Measurements from ENCODE around the gene SMYD1.

The SMYD1 gene

DNA sequence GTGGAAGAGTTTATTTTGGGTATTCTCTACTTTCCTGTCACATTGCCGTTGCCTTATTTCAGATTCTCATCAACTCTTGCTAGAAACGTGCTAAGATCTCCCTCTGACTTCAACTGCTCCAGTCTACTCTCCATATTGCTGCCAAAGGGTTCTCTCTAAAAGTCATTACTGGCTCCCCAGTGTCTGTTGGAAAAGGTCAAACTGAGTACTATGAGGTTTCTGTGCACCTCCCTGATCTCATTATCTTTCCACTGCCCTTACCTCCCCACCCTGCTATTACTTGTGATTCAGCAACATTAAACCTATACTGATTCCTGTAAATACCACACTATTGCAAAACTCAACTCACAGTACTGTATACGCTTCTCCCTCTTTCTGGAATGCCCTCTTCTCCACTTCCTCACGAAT lies 10.2 kb upstream of the SMYD1 start:
- no peak overlapping the region for H3K4me3 ChIP-seq (ENCODE audit: low read depth, low read length)
- H3K9ac ChIP-seq (ENCODE audit: low read depth, low read length) = no peak overlapping the region
- H3K27ac ChIP-seq (ENCODE audit: low read depth, low read length) = no peak overlapping the region
- peaks cover 21% of the 10 kb centered on the region for H3K4me1 ChIP-seq (ENCODE audit: control insufficient read depth, insufficient read depth, low read length)
- H3K27me3 ChIP-seq (ENCODE audit: control insufficient read depth, insufficient read depth, low read length) = no peaks in the 10 kb centered on the region
- H3K9me3 ChIP-seq (ENCODE audit: control insufficient read depth, insufficient read depth, low read length) = no peaks in the 10 kb centered on the region
- peaks cover 4% of the 10 kb centered on the region; the same call in 1 of the 2 replicates for H3K36me3 ChIP-seq (ENCODE audit: control insufficient read depth, insufficient read depth, low read length)

DNA sequence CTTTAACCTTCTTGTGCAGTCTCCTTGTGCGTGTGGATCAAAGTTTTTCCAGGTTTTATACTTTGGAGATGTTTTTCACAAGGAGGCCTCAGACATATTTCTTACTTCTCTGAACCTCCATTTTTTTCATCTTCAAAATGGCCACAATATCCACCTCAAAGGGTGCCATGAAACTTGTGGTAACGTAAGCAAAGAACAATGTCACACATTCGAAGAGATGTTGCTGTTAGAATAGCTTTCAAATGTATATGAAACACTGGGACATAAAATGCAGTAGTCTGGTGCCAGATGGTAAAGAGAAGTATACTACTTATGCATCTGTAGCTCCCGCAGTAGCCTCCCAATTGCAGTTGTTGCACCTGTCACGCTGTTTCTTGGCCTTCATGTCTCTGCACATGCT lies 9.4 kb upstream of the SMYD1 start:
- Histone ChIP-seq H3K27ac (ENCODE audit: low read depth, low read length) (no peak overlapping the region), H3K36me3 (ENCODE audit: control insufficient read depth, insufficient read depth, low read length) (no peaks in the 10 kb centered on the region), H3K27me3 (ENCODE audit: control insufficient read depth, insufficient read depth, low read length) (no peaks in the 10 kb centered on the region), H3K4me3 (ENCODE audit: low read depth, low read length) (no peak overlapping the region), H3K9me3 (ENCODE audit: control insufficient read depth, insufficient read depth, low read length) (no peaks in the 10 kb centered on the region), H3K4me1 (ENCODE audit: control insufficient read depth, insufficient read depth, low read length) (peaks cover 21% of the 10 kb centered on the region), H3K9ac (ENCODE audit: low read depth, low read length) (no peak overlapping the region)

GRCh38 chr2:88059979-88060906 lies 7.4 kb upstream of the SMYD1 start:
- Histone ChIP-seq H3K4me1 (ENCODE audit: control insufficient read depth, insufficient read depth, low read length) (peaks cover 15% of the 10 kb centered on the region), H3K4me3 (ENCODE audit: low read depth, low read length) (no peak overlapping the region), H3K36me3 (ENCODE audit: control insufficient read depth, insufficient read depth, low read length) (no peaks in the 10 kb centered on the region), H3K27ac (ENCODE audit: low read depth, low read length) (no peak overlapping the region), H3K27me3 (ENCODE audit: control insufficient read depth, insufficient read depth, low read length) (no peaks in the 10 kb centered on the region), H3K9me3 (ENCODE audit: control insufficient read depth, insufficient read depth, low read length) (no peaks in the 10 kb centered on the region), H3K9ac (ENCODE audit: low read depth, low read length) (no peak overlapping the region)

DNA sequence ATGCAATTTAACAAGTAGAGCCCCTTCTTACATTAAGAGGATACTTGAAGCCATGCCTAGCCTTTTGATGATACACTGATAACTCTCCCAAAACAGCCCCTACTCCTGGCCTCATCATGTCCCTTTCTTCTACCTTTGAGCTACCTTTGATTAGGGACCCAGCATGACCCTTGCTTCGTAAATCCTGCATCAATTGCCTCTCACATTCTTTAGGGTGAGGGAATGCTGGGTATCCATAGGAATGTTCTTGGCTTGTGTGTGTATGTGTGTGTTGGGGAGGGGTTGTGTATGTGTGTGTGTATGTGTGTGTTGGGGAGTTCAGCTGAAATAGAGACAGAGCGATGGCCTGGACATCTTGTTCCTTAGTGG lies 6.7 kb upstream of the SMYD1 start:
- H3K4me1 ChIP-seq (ENCODE audit: control insufficient read depth, insufficient read depth, low read length) = peaks cover 17% of the 10 kb centered on the region
- no peak overlapping the region for H3K4me3 ChIP-seq (ENCODE audit: low read depth, low read length)
- H3K9me3 ChIP-seq (ENCODE audit: control insufficient read depth, insufficient read depth, low read length) = no peaks in the 10 kb centered on the region
- H3K27me3 ChIP-seq (ENCODE audit: control insufficient read depth, insufficient read depth, low read length) = no peaks in the 10 kb centered on the region
- no peak overlapping the region for H3K27ac ChIP-seq (ENCODE audit: low read depth, low read length)
- H3K9ac ChIP-seq (ENCODE audit: low read depth, low read length) = no peak overlapping the region
- H3K36me3 ChIP-seq (ENCODE audit: control insufficient read depth, insufficient read depth, low read length) = no peaks in the 10 kb centered on the region

DNA sequence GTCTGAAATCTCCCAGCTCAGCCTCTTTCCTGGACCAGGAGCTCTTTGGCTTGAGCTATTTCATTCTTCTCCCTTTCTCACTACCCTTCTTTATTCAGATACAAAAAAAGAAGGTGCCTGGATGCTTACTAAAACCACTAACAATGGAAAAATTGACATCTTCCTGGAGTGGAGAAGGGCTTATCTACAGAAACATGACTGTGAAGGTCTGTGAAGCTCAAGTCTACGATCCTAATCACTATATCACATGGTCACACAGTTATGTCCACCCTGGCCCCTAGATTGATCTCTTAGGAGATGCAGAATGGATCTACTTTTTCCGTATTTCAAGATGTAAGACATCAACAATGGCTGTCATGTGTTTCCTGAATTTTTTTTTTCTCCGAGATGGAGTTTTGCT lies 6.3 kb upstream of the SMYD1 start:
- Histone ChIP-seq H3K27me3 (ENCODE audit: control insufficient read depth, insufficient read depth, low read length) (no peaks in the 10 kb centered on the region), H3K4me1 (ENCODE audit: control insufficient read depth, insufficient read depth, low read length) (peaks cover 15% of the 10 kb centered on the region), H3K9me3 (ENCODE audit: control insufficient read depth, insufficient read depth, low read length) (no peaks in the 10 kb centered on the region), H3K36me3 (ENCODE audit: control insufficient read depth, insufficient read depth, low read length) (no peaks in the 10 kb centered on the region), H3K9ac (ENCODE audit: low read depth, low read length) (no peak overlapping the region), H3K27ac (ENCODE audit: low read depth, low read length) (no peak overlapping the region), H3K4me3 (ENCODE audit: low read depth, low read length) (no peak overlapping the region)

DNA sequence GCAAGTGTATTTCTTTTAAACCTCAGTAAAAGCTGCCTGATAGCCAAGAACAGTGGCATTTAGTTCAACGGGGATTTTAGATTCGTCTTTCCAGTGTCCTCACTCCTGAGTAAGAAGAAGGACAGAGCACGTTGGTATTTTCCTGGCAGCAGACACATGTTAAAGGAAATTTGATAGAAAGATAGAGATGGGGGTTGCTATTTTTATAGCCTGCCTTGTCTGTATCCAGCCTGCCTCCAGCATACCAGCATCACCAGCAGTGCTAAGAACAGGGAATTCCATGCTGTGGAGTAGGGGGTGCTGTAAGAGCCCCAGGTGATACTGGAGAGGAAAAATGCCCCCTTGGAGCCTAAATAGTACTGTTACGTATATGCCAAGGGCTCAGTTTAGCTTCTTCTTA lies 1.1 kb upstream of the SMYD1 start:
- Histone ChIP-seq H3K4me1 (ENCODE audit: control insufficient read depth, insufficient read depth, low read length) (peaks cover 18% of the 10 kb centered on the region), H3K27me3 (ENCODE audit: control insufficient read depth, insufficient read depth, low read length) (no peaks in the 10 kb centered on the region), H3K36me3 (ENCODE audit: control insufficient read depth, insufficient read depth, low read length) (no peaks in the 10 kb centered on the region), H3K9me3 (ENCODE audit: control insufficient read depth, insufficient read depth, low read length) (no peaks in the 10 kb centered on the region), H3K27ac (ENCODE audit: low read depth, low read length) (no peak overlapping the region), H3K9ac (ENCODE audit: low read depth, low read length) (no peak overlapping the region), H3K4me3 (ENCODE audit: low read depth, low read length) (no peak overlapping the region)

GRCh38 chr2:88067189-88067588 lies 436 bp upstream of the SMYD1 start:
- Histone ChIP-seq H3K4me3 (ENCODE audit: low read depth, low read length) (no peak overlapping the region), H3K27me3 (ENCODE audit: control insufficient read depth, insufficient read depth, low read length) (no peaks in the 10 kb centered on the region), H3K27ac (ENCODE audit: low read depth, low read length) (no peak overlapping the region), H3K36me3 (ENCODE audit: control insufficient read depth, insufficient read depth, low read length) (no peaks in the 10 kb centered on the region), H3K9ac (ENCODE audit: low read depth, low read length) (no peak overlapping the region), H3K4me1 (ENCODE audit: control insufficient read depth, insufficient read depth, low read length) (peaks cover 18% of the 10 kb centered on the region), H3K9me3 (ENCODE audit: control insufficient read depth, insufficient read depth, low read length) (no peaks in the 10 kb centered on the region)

DNA sequence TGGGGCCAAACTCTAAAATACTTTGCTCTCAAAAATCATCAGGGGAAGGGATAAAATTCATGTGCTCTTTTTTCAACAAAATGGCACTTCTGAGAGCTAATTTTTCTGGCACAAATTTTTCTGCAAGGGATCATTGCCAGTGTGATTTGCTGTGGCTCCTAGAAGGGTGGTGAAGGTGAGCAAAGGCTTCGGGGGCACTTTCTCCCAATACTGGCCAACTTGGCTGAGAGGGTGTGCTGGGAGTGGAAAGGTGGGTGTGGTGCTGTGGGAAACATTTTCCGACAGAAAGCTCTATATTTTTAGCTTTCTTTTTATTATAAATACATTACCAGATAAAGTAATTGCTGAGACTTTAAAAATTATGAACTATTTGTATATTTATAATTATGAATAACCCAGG lies 419 bp downstream of the SMYD1 start:
- Histone ChIP-seq H3K4me3 (ENCODE audit: low read depth, low read length) (no peak overlapping the region), H3K27me3 (ENCODE audit: control insufficient read depth, insufficient read depth, low read length) (no peaks in the 10 kb centered on the region), H3K9ac (ENCODE audit: low read depth, low read length) (no peak overlapping the region), H3K36me3 (ENCODE audit: control insufficient read depth, insufficient read depth, low read length) (no peaks in the 10 kb centered on the region), H3K4me1 (ENCODE audit: control insufficient read depth, insufficient read depth, low read length) (peaks cover 18% of the 10 kb centered on the region), H3K27ac (ENCODE audit: low read depth, low read length) (no peak overlapping the region), H3K9me3 (ENCODE audit: control insufficient read depth, insufficient read depth, low read length) (no peaks in the 10 kb centered on the region)

GRCh38 chr2:88069117-88069516 lies 1.5 kb downstream of the SMYD1 start:
- H3K27ac ChIP-seq (ENCODE audit: low read depth, low read length) = no peak overlapping the region
- no peaks in the 10 kb centered on the region for H3K27me3 ChIP-seq (ENCODE audit: control insufficient read depth, insufficient read depth, low read length)
- H3K36me3 ChIP-seq (ENCODE audit: control insufficient read depth, insufficient read depth, low read length) = no peaks in the 10 kb centered on the region
- peaks cover 18% of the 10 kb centered on the region for H3K4me1 ChIP-seq (ENCODE audit: control insufficient read depth, insufficient read depth, low read length)
- no peak overlapping the region for H3K9ac ChIP-seq (ENCODE audit: low read depth, low read length)
- H3K9me3 ChIP-seq (ENCODE audit: control insufficient read depth, insufficient read depth, low read length) = no peaks in the 10 kb centered on the region
- H3K4me3 ChIP-seq (ENCODE audit: low read depth, low read length) = no peak overlapping the region

GRCh38 chr2:88070055-88070454 lies 2.4 kb downstream of the SMYD1 start:
- no peak overlapping the region for H3K4me3 ChIP-seq (ENCODE audit: low read depth, low read length)
- no peaks in the 10 kb centered on the region for H3K9me3 ChIP-seq (ENCODE audit: control insufficient read depth, insufficient read depth, low read length)
- H3K36me3 ChIP-seq (ENCODE audit: control insufficient read depth, insufficient read depth, low read length) = no peaks in the 10 kb centered on the region
- no peak overlapping the region for H3K9ac ChIP-seq (ENCODE audit: low read depth, low read length)
- no peak overlapping the region for H3K27ac ChIP-seq (ENCODE audit: low read depth, low read length)
- H3K27me3 ChIP-seq (ENCODE audit: control insufficient read depth, insufficient read depth, low read length) = no peaks in the 10 kb centered on the region
- peaks cover 18% of the 10 kb centered on the region for H3K4me1 ChIP-seq (ENCODE audit: control insufficient read depth, insufficient read depth, low read length)

DNA sequence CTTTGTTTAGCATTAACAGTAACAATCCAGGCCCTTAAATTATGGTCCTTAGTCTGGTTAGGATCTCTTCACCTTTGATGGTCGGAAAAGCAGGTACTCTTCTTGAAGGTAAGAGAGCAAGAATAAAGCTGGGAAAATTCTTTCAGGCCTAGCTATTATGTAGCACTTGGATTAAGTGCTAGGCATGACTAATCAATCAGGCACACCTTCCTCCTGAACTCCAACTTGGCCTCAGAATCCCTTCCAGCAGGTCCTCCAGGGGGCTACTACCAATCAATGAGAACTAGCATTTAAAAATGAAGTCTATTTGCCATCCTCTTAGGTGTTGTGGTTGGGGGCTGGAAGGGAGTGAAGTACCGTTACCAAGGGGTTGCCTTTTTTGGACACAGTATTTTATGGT lies 3.7 kb downstream of the SMYD1 start:
- H3K9ac ChIP-seq (ENCODE audit: low read depth, low read length) = no peak overlapping the region
- no peak overlapping the region for H3K27ac ChIP-seq (ENCODE audit: low read depth, low read length)
- H3K27me3 ChIP-seq (ENCODE audit: control insufficient read depth, insufficient read depth, low read length) = no peaks in the 10 kb centered on the region
- H3K9me3 ChIP-seq (ENCODE audit: control insufficient read depth, insufficient read depth, low read length) = no peaks in the 10 kb centered on the region
- no peaks in the 10 kb centered on the region for H3K36me3 ChIP-seq (ENCODE audit: control insufficient read depth, insufficient read depth, low read length)
- peaks cover 13% of the 10 kb centered on the region for H3K4me1 ChIP-seq (ENCODE audit: control insufficient read depth, insufficient read depth, low read length)
- no peak overlapping the region for H3K4me3 ChIP-seq (ENCODE audit: low read depth, low read length)
